H9 (cell line): ENCODE measurements around the gene TIAM1. TPM values are rescaled to one million over a fixed set of nuclear protein-coding genes. Genes with fewer than 3 reads are reported as not detected.

Source experiments
- DNase-seq: peaks from one replicate; pipeline ENCODE4 v3.0.0-alpha.2; 2017
- H2AFZ ChIP-seq: one replicate; pipeline ENCODE4 v1.6.1; 2013; ENCODE audit warnings: mild to moderate bottlenecking, low read length, control low read depth, moderate library complexity
- H2AK5ac ChIP-seq: 2 replicates; pipeline ENCODE4 v1.6.1; 2013; ENCODE audit warnings: low read length, control low read depth, mixed read lengths; ENCODE audit not compliant: insufficient read length
- H2BK120ac ChIP-seq: one replicate; pipeline ENCODE4 v1.6.1; 2013; ENCODE audit warnings: low read depth, mild to moderate bottlenecking, low read length, control low read depth, inconsistent platforms; ENCODE audit not compliant: poor library complexity, severe bottlenecking
- H2BK12ac ChIP-seq: 2 replicates; pipeline ENCODE4 v1.6.1; 2013; ENCODE audit warnings: low read length, control low read depth, mixed read lengths, low read depth; ENCODE audit not compliant: insufficient read length
- H2BK15ac ChIP-seq: 2 replicates; pipeline ENCODE4 v1.6.1; 2013; ENCODE audit warnings: low read depth, low read length, control low read depth
- H2BK20ac ChIP-seq: one replicate; pipeline ENCODE4 v1.6.1; 2013; ENCODE audit warnings: low read depth, mild to moderate bottlenecking, low read length, control low read depth, inconsistent platforms; ENCODE audit not compliant: poor library complexity, severe bottlenecking
- H2BK5ac ChIP-seq: 2 replicates; pipeline ENCODE4 v1.6.1; 2013; ENCODE audit warnings: low read length, control low read depth, mixed read lengths; ENCODE audit not compliant: insufficient read length
- H3K14ac ChIP-seq: 2 replicates; pipeline ENCODE4 v1.6.1; 2013; ENCODE audit warnings: low read length, control low read depth; ENCODE audit not compliant: insufficient read depth
- H3K18ac ChIP-seq: 2 replicates; pipeline ENCODE4 v1.6.1; 2013; ENCODE audit warnings: low read depth, mild to moderate bottlenecking, mixed read lengths, low read length, control low read depth; ENCODE audit not compliant: insufficient read length
- H3K23ac ChIP-seq: 2 replicates; pipeline ENCODE4 v1.6.1; 2013; ENCODE audit warnings: low read length, control low read depth, mixed read lengths, low read depth; ENCODE audit not compliant: insufficient read length
- H3K23me2 ChIP-seq: 2 replicates; pipeline ENCODE4 v1.6.1; 2013; ENCODE audit warnings: low read depth, mild to moderate bottlenecking, mixed read lengths, low read length, control low read depth; ENCODE audit not compliant: insufficient read length, poor library complexity, severe bottlenecking
- H3K27ac ChIP-seq: 2 replicates; pipeline ENCODE4 v1.5.1; 2013; ENCODE audit warnings: low read length, control low read depth, mixed read lengths, low read depth; ENCODE audit not compliant: insufficient read length
- H3K27me3 ChIP-seq: 2 replicates; pipeline ENCODE4 v1.6.1; 2013; ENCODE audit warnings: low read length, control low read depth, inconsistent platforms; ENCODE audit not compliant: insufficient read depth
- H3K4ac ChIP-seq: 2 replicates; pipeline ENCODE4 v1.6.1; 2013; ENCODE audit warnings: low read depth, mild to moderate bottlenecking, control low read depth, inconsistent platforms, low read length, moderate library complexity
- H3K4me1 ChIP-seq: 2 replicates; pipeline ENCODE4 v1.6.1; 2013; ENCODE audit warnings: low read length, control low read depth, inconsistent platforms; ENCODE audit not compliant: insufficient read depth
- H3K4me2 ChIP-seq: 2 replicates; pipeline ENCODE4 v1.6.1; 2013; ENCODE audit warnings: low read length, control low read depth, mixed read lengths; ENCODE audit not compliant: insufficient read length, insufficient read depth
- H3K56ac ChIP-seq: 2 replicates; pipeline ENCODE4 v1.6.1; 2013; ENCODE audit warnings: low read depth, mild to moderate bottlenecking, mixed read lengths, low read length, control low read depth; ENCODE audit not compliant: insufficient read length
- H3K79me1 ChIP-seq: 2 replicates; pipeline ENCODE4 v1.6.1; 2013; ENCODE audit warnings: low read depth, mild to moderate bottlenecking, moderate library complexity, low read length, control low read depth, inconsistent platforms; ENCODE audit not compliant: insufficient read depth, poor library complexity, severe bottlenecking
- H3K79me2 ChIP-seq: 2 replicates; pipeline ENCODE4 v1.6.1; 2013; ENCODE audit warnings: low read length, control low read depth, inconsistent platforms; ENCODE audit not compliant: insufficient read depth
- H3K9ac ChIP-seq: 2 replicates; pipeline ENCODE4 v1.6.1; 2013; ENCODE audit warnings: low read length, control low read depth, mixed read lengths; ENCODE audit not compliant: insufficient read length; ENCODE audit errors: extremely low read depth
- H3K9me3 ChIP-seq: one replicate; pipeline ENCODE4 v1.6.1; 2013; ENCODE audit warnings: low read depth, low read length, inconsistent platforms; ENCODE audit not compliant: control insufficient read depth
- H3T11ph ChIP-seq: one replicate; pipeline ENCODE4 v1.6.1; 2013; ENCODE audit warnings: mild to moderate bottlenecking, low read length, control low read depth, inconsistent platforms
- H4K20me1 ChIP-seq: one replicate; pipeline ENCODE4 v1.6.1; 2013; ENCODE audit not compliant: control insufficient read depth, insufficient read length, insufficient read depth
- H4K5ac ChIP-seq: 2 replicates; pipeline ENCODE4 v1.6.1; 2013; ENCODE audit warnings: low read depth, mild to moderate bottlenecking, mixed read lengths, low read length, control low read depth; ENCODE audit not compliant: insufficient read length
- H4K8ac ChIP-seq: replicated peaks from 2 replicates; pipeline ENCODE4 v1.6.1; 2013; ENCODE audit warnings: low read length, control low read depth, mixed read lengths, low read depth; ENCODE audit not compliant: insufficient read length
- H4K91ac ChIP-seq: 2 replicates; pipeline ENCODE4 v1.6.1; 2013; ENCODE audit warnings: low read depth, mild to moderate bottlenecking, moderate library complexity, mixed read lengths, low read length, control low read depth; ENCODE audit not compliant: insufficient read length
- H3K27ac Mint-ChIP-seq, 3 experiments: 2 replicates in 2 of 3; 3 replicates in 1 of 3; pipeline ENCODE4 v1.8.0; 2020 to 2021; ENCODE audit warnings: mixed read lengths in 3 of 3, mild to moderate bottlenecking in 1 of 3, moderate library complexity in 1 of 3
- H3K27me3 Mint-ChIP-seq: 2 replicates; pipeline ENCODE4 v1.8.0; 2021; ENCODE audit warnings: low read depth, mild to moderate bottlenecking, moderate library complexity, mixed read lengths
- H3K36me3 Mint-ChIP-seq, 3 experiments: 2 replicates in 2 of 3; 3 replicates in 1 of 3; pipeline ENCODE4 v1.8.0; 2020 to 2021; ENCODE audit warnings: low read depth in 3 of 3, mixed read lengths in 3 of 3; ENCODE audit not compliant: insufficient read depth in 1 of 3
- H3K4me1 Mint-ChIP-seq, 2 experiments: 2 replicates each; pipeline ENCODE4 v1.8.0; 2020; ENCODE audit warnings: mixed read lengths in 2 of 2
- H3K4me3 Mint-ChIP-seq, 2 experiments: 2 replicates in 1 of 2; 3 replicates in 1 of 2; pipeline ENCODE4 v1.8.0; 2020 to 2021; ENCODE audit warnings: mild to moderate bottlenecking in 2 of 2, mixed read lengths in 2 of 2, moderate library complexity in 1 of 2
- H3K9me3 Mint-ChIP-seq, 2 experiments: 2 replicates in 1 of 2; 3 replicates in 1 of 2; pipeline ENCODE4 v1.8.0; 2020; ENCODE audit warnings: mild to moderate bottlenecking in 2 of 2, mixed read lengths in 2 of 2, moderate library complexity in 1 of 2
- WGBS: extraction: QIAGEN DNeasy Blood & Tissue Kit; methylation state at CpG from one replicate; pipeline ENCODE4 v1.1.7; 2013; ENCODE audit warnings: missing lambda C conversion rate, low lambda C conversion rate, mixed read lengths; ENCODE audit not compliant: insufficient read length; ENCODE audit errors: extremely low coverage; 5-methylcytosine and 5-hydroxymethylcytosine counted together
- total RNA-seq: library from RNA; stranded (reverse); gene quantifications from 2 replicates; pipeline ENCODE4 v1.2.1, GENCODE V29; 2021
- TF ChIP-seq, protein P1 (sequence below): fragments of 200-600 bp; sonication (generic); conservative IDR thresholded peaks from 3 replicates; pipeline ENCODE4 v1.8.0; 2021; ENCODE audit warnings: antibody characterized with exemption, mild to moderate bottlenecking

The TIAM1 gene
- total RNA-seq, 1 experiment from 2014 or later, result 23.1 TPM

DNA sequence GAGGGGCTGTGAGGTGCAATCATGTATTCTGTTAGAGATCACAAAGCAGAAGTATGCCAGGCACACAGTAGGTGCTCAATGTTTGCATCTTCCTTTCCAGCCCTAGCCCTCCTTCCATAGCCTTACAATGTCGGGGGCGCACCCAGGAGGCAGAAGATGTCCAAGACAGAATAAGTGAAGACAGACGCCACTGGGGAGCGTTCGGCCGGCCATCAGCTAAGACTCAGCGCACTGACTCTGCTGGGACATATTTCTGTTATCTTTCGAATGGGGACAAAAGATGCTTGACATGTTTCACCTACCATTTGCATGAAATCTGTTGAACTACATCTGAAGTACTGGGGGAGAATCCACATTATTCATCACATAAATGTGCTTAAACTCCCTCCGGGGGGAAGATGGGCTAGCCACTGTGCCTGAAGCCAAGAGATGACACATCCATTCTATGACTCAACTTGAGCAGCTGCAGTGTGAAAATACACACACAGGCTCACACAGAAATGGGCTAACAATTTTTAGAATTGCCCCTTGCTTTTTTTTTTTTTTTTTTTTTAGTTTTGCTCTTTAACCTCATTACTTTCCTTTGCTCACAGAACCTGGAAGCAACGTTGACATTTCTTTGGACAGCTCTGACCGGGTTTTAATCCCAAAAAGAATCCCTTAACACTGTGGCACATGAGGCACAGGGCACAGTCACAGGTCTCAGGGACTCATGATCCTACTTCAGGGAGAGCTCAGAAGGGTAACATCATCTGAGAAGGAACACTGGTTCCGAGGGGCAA is 7.9 kb downstream of the TIAM1 start:
- TF ChIP-seq, protein P1, sequence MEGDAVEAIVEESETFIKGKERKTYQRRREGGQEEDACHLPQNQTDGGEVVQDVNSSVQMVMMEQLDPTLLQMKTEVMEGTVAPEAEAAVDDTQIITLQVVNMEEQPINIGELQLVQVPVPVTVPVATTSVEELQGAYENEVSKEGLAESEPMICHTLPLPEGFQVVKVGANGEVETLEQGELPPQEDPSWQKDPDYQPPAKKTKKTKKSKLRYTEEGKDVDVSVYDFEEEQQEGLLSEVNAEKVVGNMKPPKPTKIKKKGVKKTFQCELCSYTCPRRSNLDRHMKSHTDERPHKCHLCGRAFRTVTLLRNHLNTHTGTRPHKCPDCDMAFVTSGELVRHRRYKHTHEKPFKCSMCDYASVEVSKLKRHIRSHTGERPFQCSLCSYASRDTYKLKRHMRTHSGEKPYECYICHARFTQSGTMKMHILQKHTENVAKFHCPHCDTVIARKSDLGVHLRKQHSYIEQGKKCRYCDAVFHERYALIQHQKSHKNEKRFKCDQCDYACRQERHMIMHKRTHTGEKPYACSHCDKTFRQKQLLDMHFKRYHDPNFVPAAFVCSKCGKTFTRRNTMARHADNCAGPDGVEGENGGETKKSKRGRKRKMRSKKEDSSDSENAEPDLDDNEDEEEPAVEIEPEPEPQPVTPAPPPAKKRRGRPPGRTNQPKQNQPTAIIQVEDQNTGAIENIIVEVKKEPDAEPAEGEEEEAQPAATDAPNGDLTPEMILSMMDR, result no peak
- Histone ChIP-seq H3K14ac (no peak overlapping the region), H3K27me3 (no peaks in the 10 kb centered on the region), H3K4me1 (no peaks in the 10 kb centered on the region; the same call in 1 of the 2 replicates), H3K27ac (no peak overlapping the region), H2BK20ac (no peak overlapping the region), H4K5ac (no peak overlapping the region), H3K9ac (no peak overlapping the region), H3K56ac (no peak overlapping the region), H3K23me2 (no peaks in the 10 kb centered on the region), H3K9me3 (no peaks in the 10 kb centered on the region), H4K8ac (no peak overlapping the region), H4K20me1 (no peaks in the 10 kb centered on the region), H3K23ac (no peak overlapping the region), H4K91ac (no peak overlapping the region), H3K79me1 (no peaks in the 10 kb centered on the region), H2AK5ac (no peak overlapping the region), H2BK15ac (no peak overlapping the region), H2AFZ (no peak overlapping the region), H2BK12ac (no peak overlapping the region), H3T11ph (no peak overlapping the region), H2BK120ac (no peak overlapping the region), H3K18ac (no peak overlapping the region), H3K79me2 (no peaks in the 10 kb centered on the region; the same call in 1 of the 2 replicates), H3K4ac (no peak overlapping the region), H2BK5ac (no peak overlapping the region), H3K4me2 (no peak overlapping the region)
- DNase-seq, result no peak
- Mint-ChIP-seq H3K36me3 (peaks cover 0 to 12% (median 8%) of the 10 kb centered on the region in 3 experiments; a peak in 5 of 7 replicates), H3K9me3 (no peaks in the 10 kb centered on the region), H3K27me3 (no peaks in the 10 kb centered on the region; the same call in 1 of the 2 replicates), H3K4me3 (no peak overlapping the region), H3K4me1 (peaks cover 20 to 32% of the 10 kb centered on the region in 2 experiments), H3K27ac (peak overlapping the region in 2 of 3 experiments; percentile 34 to 41; a peak in 4 of 7 replicates)
- no CpG with 5 or more reads among the region's 12 CpGs for WGBS
